KG1 (cell line): ENCODE results near the gene RMC1.
"Not testable (repeated sequence)": the region's sequence is repeated elsewhere in the genome, so short reads cannot be mapped to it uniquely, and the experiment has no call there.

ENCODE experiments used
- DNase-seq: peaks from one replicate; lab custom pipeline; 2025; lab: John Stamatoyannopoulos, UW

The RMC1 gene

GRCh38 chr18:23563377-23564043 lies 60.2 kb downstream of the RMC1 start:
- no peak for DNase-seq

- no peak for DNase-seq
Measured at GRCh38 chr18:23565916-23566547, 62.7 kb downstream of the RMC1 start.

GRCh38 chr18:23567671-23568070 lies 64.4 kb downstream of the RMC1 start:
- DNase-seq = no peak

- DNase-seq = no peak
Measured at GRCh38 chr18:23568281-23569138, 65.2 kb downstream of the RMC1 start.

GRCh38 chr18:23569299-23570063 lies 66.2 kb downstream of the RMC1 start:
- DNase-seq = no peak

GRCh38 chr18:23570912-23571504 lies 67.7 kb downstream of the RMC1 start:
- DNase-seq = no peak

- DNase-seq = no peak
Measured at GRCh38 chr18:23572012-23572411, 68.7 kb downstream of the RMC1 start.

- DNase-seq = no peak
Measured at GRCh38 chr18:23572570-23572969, 69.3 kb downstream of the RMC1 start.

- DNase-seq = no peak
Measured at GRCh38 chr18:23573020-23573419, 69.7 kb downstream of the RMC1 start.

- no peak for DNase-seq
Measured at GRCh38 chr18:23573626-23574431, 70.5 kb downstream of the RMC1 start.

- no peak for DNase-seq
Measured at GRCh38 chr18:23574611-23575308, 71.4 kb downstream of the RMC1 start.

- no peak for DNase-seq
Measured at GRCh38 chr18:23575309-23575651, 72.0 kb downstream of the RMC1 start.

GRCh38 chr18:23577521-23577920 lies 74.2 kb downstream of the RMC1 start:
- not testable (repeated sequence) for DNase-seq

GRCh38 chr18:23578067-23578701 lies 74.9 kb downstream of the RMC1 start:
- no peak for DNase-seq

- DNase-seq = no peak
Measured at GRCh38 chr18:23578891-23579653, 75.8 kb downstream of the RMC1 start.

GRCh38 chr18:23580677-23581367 lies 77.5 kb downstream of the RMC1 start:
- DNase-seq = no peak
